Limb (tissue), 2 donors: ENCODE measurements around the gene IGF2BP1.
"Not testable (repeated sequence)": the region's sequence is repeated elsewhere in the genome, so short reads cannot be mapped to it uniquely, and the experiment has no call there.

Source experiments
- DNase-seq, 2 donors: peaks; one replicate each; pipeline ENCODE4 v3.0.0-alpha.2; 2016; ENCODE audit errors: extremely low spot score in 2 of 2

IGF2BP1 gene

DNA sequence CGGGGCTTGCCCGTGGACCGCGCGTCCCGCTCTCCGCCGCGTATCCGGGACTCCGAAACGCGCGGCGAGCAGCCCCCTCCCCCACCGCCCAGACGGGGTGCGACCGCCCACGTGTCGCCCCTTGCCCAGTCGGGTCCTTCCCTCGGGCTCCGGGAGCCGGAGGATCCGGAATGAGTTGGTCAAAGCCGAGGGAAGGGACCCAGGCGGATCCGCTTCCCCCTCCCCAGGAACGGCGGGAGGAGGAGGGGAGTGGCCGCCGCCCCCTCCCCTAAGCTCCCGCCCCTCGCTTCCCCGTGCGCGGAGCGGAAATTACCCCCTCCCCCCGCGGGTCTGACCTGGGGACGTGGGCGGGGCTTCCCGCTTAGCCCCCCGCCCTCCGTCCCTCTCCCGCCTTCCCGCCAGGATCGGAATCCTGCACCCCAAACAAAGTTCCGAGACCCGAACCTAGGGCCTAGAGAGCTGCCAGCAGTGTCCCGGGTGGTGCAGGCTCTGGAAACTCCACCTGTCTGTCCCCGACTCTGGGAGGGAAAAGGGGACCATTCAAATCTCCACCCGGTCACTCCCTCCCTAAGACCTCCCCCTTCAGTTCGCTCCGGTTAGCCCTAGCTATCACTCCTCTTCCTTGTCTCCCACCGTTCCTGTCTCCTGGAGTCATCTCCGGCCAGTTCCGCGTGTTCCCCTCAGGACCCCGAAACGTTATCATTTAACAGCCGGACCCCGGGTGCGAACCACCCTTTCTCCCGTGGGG, 1.0 kb upstream of the IGF2BP1 start:
- peak in 1 of 2 donors; percentile 91 for DNase-seq

DNA sequence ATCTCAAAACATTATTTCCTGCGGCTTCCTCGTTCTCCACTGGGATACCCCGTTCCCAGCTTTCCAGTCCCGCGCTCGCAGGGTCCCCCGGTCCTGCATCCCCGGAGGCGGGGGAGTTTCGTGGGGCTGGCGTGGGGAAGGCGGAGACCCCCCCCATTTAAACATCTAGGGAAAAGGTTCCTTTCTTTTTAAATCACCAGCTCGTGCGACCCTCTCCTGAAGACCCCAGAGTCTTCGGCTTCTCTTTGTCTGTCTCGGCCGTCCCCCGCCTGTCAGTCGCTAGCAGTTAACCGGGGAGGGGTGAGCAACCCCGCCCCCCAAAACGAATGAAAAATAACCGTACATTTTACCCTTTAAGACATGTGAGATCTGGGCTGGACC, 473 bp upstream of the IGF2BP1 start:
- DNase-seq: peak in 1 of 2 donors; percentile 79

DNA sequence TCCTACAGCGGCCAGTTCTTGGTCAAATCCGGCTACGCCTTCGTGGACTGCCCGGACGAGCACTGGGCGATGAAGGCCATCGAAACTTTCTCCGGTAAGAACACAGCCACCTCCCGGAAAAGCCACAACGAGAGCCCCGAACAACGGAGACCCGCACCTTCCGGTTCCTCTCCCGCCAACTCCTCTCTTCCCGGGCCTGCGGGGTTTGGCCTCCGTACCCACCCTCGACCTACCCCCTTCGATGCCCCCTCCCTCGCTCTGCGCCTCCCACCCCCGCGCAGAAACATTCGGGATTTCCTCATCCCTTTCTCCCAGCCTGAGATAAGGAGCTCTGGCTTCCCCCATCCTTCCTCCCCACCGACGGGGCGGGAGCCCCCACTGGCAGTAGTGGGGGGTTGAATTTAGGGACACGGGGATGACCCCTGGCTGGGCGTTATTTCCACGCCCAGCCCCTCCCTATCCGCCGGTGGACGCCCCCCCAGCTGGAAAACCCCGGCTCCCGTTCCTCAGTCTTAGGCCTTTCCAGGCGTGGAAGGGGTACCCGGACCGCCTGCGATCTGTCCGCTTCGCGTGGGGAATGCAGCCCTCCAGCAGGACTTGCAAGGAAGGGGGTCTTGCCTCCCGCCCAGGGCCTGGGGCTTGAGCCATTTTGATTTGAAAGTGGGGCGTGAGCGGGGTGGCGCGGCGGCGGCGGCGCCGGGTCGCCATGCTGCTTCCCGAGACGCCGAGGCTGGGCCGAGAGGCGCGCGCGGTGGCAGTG, 822 bp downstream of the IGF2BP1 start:
- peak in 1 of 2 donors; percentile 69 for DNase-seq

DNA sequence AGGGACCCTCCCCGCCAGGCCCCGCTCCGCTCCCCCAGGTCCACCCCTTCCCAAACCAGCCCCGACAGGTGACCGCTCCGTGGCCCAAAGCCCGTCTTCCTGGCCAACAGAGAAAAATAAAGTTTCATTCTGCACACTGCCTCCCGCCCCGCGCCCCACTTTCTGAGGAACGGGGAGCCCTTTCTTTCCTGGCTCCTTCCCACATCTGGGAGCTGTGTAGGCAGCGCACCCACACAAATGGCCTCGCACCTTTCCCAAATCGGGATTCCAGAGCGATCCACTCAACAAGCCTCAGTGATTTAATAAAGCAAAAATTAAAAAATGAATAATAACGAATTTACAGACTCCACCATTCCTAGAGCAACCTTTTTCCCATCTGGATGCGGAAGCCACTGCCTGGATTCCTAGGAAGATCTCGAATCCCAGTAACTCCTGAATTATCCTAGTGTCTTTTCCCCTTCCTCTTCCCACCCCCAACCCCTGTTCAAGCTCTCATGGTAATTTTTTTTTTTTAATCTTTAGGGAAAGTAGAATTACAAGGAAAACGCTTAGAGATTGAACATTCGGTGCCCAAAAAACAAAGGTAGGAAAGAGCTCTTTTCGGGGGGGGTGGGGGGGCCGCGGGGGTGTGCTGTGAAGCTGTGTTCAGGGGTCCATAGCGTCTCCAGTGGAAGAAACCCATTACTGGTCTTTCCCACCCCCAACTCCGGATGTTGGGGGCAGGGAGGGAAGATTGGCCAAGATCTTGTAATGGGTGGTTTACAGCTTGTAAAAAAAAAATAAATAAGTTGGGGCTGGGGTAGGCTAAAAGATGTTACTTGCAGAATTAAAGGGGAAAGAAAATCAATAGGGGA, 1.6 kb downstream of the IGF2BP1 start:
- peak in 1 of 2 donors; percentile 59 for DNase-seq

DNA sequence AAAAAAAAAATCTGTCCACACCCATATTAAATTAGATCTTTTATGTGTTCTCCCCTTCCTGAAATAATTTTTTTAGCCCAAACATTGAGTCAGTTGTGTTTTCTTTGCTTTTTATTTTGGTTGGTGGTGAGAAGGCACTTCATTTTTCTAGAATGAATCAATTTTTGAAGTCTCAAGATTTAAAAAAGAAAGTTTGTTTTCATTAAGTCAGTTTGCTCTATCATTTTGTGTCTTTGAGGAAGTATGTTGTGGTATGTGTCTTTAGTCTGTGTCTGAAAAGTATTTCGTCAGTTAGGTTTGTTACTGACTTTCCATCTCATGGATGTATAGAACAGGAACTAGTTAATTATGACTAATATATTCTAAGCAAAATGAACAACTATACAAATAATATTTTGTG, 3.8 kb downstream of the IGF2BP1 start:
- DNase-seq: no peak

DNA sequence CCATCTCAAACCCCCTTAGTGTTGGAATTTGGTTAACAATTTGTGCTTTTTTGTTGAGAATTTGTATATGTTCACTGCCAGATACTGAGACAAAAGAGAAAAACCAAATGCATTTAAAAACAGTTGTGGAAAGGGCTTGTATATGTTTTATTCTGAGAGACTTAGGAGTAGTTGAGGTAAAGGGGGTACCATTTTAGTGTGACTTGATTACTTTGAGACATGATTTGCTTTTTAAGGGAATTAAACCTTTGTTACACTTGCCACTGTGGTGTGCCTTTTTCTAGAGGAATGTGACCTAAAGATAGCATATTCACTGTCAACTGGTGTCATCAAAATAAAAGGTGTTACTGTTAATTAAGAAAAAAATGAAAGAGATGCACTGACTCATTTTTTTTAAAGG, 4.5 kb downstream of the IGF2BP1 start:
- no peak for DNase-seq

DNA sequence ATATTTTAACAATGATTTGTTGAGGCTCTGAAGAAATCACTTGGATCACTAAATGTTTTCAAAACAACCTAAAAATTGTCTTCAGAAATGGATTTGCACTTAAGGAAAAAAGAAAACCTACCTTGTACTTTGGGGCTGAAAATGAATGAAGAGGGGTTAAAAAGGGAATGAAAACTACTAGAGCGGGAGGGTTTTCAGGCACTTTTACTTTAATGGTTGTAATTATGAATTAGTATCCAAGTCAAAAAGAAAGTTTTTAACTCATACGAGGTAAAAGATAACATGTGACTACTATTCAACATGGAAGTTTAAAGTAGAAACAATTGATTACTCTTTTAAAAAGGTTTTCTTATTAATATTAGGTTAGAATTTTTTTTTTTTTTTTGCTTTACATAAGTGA, 5.1 kb downstream of the IGF2BP1 start:
- DNase-seq: no peak

DNA sequence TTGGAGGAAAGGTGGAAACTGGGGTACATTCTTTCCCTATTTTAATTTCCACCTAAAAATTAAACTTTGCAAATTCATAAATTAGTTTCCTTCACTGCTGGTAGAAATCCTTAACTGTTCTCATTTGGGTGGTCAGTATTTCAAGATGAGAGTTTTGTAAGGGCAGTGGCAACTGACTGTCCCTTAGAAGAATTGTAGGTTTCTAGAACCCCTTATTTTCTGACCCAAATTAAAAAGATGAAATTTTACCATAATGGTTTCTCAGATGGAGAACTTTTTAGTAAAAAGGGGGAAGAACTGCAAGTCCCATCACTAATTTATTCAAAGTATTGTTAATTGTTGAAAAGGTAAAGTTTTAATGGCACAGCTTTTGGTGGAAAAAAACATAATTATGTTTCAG, 5.6 kb downstream of the IGF2BP1 start:
- DNase-seq: no peak

DNA sequence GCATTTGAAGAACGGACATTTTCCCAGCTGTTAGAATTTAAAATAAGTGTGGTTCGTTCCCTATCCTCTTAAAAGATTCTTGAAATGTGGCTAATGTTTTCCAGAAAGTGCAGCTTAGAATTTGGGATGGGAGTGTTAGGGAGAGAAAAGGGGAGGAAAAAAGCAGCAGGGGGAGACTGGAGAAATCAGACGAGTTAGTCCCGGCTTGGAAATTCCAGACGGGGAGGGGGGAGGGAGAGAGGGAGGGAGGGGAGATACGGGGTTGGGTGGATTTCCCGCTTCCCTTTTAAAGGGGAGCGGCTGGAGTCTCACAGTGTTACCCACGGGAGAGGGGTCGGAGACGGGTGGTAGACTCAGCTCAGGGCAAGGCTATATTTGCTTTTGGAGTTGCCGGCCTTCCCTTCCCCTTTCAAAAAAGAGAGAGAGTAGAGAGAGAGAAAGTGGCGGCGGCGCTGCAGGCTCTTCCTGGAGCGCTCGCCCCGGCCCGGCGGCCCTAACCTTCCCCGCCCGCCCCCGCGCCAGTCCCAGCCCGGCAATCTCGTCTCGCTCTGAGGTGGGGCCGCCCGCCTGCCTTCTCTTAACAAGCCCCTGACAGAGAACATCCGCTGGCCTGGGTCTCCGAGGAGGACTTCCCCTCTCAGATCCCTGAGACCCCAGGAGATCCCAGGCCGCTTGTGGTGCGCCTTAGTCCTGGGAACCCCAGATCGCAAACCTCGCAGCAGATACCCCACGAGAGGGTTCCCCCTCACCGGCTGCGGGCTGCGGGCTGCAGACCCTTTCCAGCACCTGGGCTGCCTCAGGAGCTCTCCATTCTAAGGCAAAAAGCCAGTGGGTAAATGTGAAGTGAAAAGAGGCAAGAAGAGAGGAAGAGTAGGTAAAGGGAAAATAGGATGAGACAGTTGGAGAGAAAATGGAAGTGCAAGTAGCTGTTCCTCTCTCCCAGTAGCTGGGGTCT, 6.6 kb downstream of the IGF2BP1 start:
- peak in 1 of 2 donors; percentile 69 for DNase-seq

DNA sequence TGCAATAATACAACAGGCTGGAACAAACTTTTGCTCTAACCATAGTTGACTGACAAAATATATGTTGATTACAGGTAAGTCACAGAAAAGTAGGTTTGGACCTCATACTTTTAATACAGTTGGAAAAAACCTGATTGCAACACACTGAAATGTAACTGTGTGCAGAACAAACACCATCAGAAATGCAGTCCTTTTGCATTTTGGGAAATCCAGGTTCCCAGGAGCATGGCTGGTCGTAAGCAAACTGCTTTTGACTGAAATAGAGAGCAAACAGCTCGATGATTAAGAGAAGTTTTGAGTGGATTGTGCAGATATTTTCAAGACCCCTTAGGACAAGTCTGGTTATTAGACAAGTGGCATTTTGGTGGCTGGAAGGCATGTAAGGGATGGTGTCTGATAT, 8.0 kb downstream of the IGF2BP1 start:
- no peak for DNase-seq

DNA sequence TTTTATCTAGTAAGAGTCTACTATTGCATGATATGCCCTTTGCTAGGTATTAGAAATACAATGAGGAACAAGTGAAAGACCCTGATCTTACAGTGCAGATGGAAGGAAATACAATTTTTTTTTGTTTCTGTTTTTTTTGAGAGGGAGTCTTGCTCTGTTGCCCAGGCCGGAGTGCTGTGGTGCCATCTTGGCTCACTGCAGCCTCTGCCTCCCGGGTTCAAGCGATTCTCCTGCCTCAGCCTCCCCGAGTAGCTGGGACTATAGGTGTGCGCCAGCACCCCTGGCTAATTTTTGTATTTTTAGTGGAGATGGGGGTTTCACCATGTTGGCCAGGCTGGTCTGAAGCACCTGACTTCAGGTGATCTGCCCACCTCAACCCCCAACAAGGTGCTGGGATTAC, 11.7 kb downstream of the IGF2BP1 start:
- DNase-seq: not testable (repeated sequence)

DNA sequence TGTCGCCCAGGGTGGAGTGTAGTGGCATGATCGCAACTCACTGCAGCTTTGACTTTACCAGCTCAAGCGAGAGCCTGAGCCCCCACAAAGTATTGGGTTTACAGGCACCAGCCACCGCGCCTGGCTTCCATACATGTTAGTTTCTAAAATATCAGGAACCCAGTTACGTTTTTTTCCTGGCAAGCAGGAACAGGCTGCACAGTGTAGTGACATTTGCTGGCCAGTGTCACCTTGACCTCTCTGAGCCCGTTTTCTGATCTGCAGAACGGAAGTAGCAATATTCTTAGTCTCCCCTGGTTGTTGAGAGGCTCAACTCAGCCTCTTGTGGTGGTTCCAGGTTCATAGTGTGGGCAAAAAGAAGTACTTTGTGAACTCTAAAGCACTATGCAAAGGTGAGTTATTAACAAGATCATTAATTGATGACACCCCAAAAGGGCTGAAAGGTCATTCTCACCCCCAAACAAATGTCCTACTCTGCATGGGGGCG, 15.6 kb downstream of the IGF2BP1 start:
- DNase-seq: no peak

DNA sequence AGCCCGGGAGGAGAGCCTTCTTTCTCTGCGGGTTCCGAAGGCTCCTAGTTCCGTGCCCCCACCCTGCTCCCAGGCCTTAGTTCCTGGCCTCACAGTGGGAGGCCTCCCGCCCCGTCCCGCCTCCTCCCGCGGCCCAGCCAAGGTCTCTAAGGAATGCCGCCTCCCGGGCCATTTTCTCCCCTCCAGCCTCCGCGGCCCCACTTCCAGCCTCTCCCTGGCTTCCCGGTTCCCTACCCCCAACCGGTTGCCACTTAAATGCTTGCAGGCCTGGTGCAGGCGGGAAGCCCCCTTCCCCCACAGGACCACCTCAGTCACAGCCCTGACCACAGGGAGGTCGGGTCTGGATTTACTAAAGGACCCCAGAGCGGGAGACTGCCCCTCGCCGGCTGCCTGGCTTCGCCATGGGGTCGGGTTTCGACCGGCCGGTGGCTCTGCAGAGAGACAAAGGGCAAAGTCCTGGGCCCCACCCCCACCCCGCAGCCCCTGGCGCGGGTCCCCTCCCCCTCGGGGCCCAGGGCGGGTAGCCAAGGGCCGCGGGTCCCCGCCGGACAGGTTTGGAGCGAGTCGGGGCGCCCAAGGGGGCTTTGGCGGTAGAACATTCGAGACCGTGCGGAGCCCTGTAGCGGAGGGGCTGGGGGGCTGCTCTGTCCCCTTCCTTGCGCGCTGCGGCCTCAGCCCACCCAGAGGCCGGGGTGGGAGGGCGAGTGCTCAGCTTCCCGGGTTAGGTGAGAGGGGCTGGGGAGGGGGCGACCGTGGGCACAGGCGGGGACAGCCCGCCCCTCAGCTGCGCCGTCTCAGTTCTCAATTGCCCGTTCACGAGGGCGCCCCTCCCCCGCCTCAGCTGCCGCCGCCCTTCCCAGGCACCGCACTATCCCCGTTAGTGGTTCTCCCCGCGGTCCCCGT, 16.4 kb downstream of the IGF2BP1 start:
- DNase-seq: peak in 1 of 2 donors; percentile 77

DNA sequence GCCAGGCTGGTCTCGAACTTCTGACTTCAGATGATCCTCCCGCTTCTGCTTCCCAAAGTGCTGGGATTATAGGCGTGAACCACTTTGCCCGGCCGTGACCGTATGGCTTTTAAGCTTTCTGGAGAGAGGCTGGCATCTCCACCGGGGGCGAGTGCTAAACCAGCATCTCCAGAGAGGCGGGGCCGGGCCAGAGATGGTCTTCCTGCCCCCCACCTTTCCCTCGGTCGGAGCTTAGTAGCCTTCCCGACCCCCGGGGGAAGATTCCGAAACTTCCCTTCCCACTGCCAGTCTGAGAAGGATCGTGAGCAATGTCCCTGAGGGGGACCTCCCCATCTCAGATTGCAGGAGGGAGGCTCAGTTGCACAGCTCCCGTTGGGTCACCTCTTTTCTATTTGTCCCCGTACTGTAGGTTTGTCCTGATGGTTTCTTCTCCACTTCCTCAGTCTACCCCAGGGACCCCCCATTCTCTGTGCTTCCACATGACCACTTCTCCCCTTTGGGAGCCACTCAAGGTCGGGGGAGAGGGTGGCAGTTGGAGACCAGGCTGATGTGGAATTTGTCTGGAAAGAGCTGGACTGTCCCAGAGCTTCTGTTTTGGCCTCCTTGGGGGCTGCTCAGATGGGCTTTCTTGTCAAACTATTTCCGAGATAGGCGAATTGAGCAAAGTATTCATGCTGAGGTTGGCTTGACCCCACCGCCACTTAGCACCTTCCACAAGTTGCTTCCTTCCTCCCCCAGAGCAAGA, 18.2 kb downstream of the IGF2BP1 start:
- no peak for DNase-seq

DNA sequence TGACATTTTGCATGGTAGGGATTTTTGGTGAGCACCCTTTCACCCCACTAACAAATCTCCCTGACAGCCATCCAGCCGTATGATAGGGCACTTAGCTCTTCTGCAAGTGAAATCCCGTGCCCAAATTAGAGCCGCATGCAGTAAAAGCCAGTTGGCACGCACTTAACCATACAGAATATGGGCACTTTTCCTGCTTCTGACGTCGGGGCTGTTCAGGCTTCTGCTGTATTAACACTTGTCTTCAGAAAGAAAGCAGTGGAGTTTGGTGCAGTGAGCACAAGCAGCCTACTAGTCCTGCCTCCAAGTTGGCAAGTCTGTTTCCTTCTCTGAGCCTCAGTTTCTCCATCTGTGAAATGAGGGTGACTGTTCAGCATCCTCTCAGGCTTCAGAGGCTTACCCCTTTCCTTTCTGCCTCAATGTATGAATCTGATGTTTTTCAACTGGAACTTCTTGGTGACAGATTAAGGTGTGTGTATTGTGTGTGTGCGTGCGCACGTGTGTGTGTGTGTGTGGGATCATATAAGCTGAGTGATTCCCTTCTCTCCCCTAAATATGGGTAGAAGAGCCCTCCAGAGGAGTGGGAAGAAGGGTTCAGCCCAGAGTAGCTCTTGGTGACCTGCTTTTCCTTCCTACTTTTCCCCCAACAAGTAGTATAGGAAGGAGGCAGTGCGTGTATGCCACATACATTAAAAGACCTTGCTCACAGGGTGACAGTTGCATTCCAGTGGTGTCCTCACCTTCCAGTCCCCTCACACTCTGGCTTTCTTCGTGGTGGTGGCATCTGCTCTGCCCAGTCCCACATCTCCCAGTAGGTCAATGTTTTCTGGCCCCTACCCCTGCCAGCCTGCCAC, 19.0 kb downstream of the IGF2BP1 start:
- DNase-seq: peak in 1 of 2 donors; percentile 46

DNA sequence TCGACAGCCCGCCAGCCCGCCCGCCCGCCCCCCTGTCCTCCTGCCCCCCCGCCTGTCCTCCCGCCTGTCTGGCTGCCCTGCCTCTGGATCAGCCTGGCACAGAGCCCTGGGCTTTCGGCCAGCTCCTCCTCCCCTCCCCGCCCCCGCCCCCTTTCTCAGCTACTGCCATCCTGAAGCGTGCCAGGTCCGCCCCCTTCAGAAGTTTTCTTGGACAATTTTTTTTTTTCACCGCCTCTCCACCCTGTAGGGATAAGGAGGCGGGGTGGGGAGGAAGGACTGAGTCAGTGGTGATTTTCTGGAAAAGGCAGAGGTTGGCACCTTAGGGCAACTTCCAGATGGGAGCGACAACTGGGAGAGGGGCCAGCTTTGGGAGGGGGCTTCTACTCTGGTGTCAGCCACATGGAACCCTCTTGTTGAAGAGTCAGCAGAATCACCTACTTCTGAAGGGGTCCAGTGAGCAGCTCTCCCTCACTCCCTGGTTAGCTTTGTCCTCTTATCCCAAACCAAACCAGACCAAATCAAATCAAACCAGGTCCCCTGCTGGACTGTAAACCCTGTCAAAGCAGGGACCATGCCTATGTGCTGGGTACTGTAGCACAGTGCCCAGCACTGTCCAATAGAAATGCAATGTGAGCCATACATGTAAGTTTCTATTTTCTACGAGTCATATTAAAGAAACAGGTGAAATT, 19.7 kb downstream of the IGF2BP1 start:
- peak; percentile 61 to 89 for DNase-seq

DNA sequence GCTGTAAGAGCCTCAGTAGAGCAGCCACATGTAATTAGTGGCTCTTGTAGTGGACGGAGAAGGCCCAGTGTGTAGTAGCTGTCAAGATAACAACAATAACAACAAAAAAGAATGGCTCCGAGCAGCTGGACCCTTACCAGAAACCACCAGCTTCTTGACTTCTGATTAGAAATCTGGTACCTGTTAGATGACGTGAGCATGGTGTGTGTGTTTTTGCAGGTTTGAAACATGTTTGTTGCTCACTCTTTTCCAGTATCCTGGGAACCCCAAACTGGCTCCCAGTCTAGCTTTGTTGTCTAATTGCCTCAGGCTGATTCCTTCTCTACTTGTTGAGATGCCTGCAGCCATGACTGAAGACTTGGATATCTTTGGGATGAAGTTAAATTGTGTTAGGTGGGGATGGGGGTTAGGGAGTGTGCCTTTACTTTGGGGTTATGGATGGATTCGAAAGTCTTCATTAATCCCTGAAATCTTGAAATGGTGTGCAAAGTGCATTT, 21.0 kb downstream of the IGF2BP1 start:
- DNase-seq: no peak
